HG02981 (cell line): Measurements from ENCODE around the gene FARP2.
"Not testable (repeated sequence)": the region's sequence is repeated elsewhere in the genome, so short reads cannot be mapped to it uniquely, and the experiment has no call there.

Experiments used
- ATAC-seq: cut with Tn5 transposase; IDR thresholded peaks from one replicate; pipeline ENCODE4 v1.9.1; 2021; ENCODE audit warnings: mild to moderate bottlenecking, moderate library complexity; ENCODE audit not compliant: unreplicated experiment

FARP2 gene

GRCh38 chr2:241525818-241526780 lies 170.0 kb downstream of the FARP2 start:
- ATAC-seq: not testable (repeated sequence)

DNA sequence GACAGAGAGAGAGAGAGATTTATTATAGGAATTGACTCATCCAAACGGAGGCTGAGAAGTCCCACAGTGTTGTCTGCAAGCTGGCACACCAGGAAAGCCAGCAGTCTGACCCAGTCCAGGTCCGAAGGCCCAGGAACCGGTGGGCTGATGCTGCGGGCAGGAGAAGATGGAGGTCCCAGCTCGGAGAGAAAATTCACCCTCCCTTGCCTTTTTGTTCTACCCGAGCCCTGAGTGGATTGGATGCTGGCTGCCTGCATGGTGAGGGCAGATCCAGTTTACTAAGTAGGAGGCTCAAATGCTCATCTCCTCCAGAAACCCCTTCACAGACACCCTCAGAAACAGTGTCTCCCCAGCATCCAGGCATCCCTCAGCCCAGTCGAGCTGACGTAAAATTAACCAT lies 174.5 kb downstream of the FARP2 start:
- ATAC-seq: no peak

DNA sequence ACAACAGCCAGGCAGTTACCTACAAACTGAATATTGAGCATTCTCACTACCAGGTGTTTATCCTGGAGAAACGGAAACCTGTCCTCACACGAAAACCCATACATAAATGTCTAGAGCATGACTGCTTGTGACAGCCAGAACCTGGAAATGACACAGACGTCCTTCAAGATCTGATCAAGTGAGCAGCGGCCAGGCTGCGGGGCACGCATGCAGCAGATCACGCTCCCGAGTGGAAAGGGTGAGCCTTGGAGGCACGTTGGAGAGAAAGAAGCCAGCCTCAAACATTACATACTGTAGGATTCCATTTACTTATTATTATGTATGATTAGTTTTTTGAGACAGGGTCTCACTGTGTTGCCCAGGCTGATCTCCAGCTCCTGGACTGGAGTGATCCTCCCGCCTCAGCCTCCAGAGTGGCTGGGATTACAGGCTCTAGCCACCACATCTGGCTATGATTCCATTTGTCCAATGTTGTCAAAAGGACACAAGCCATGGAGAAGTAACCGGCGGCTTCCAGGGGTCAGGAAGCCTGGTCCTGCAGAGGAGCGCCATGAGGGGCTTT lies 175.2 kb downstream of the FARP2 start:
- ATAC-seq: no peak

DNA sequence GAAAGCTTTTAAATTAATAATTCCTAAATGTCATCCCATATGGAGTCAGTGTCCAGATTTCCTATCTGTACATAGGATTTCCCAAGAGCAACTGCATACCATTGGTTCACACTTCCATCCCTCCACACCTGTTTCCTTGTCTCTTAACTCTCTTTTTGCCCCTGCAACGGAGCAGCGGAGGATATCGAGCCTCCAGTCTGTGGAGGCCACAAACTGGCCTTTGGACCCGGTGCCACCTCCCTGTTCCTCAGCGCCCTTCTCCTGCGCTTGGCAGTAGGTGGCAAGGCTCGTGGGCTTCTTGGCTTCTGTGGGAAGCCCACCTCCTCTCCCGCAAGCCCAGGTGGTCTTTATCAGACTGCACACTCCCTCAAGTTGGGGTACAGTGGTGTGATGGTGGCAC lies 176.1 kb downstream of the FARP2 start:
- ATAC-seq: no peak

DNA sequence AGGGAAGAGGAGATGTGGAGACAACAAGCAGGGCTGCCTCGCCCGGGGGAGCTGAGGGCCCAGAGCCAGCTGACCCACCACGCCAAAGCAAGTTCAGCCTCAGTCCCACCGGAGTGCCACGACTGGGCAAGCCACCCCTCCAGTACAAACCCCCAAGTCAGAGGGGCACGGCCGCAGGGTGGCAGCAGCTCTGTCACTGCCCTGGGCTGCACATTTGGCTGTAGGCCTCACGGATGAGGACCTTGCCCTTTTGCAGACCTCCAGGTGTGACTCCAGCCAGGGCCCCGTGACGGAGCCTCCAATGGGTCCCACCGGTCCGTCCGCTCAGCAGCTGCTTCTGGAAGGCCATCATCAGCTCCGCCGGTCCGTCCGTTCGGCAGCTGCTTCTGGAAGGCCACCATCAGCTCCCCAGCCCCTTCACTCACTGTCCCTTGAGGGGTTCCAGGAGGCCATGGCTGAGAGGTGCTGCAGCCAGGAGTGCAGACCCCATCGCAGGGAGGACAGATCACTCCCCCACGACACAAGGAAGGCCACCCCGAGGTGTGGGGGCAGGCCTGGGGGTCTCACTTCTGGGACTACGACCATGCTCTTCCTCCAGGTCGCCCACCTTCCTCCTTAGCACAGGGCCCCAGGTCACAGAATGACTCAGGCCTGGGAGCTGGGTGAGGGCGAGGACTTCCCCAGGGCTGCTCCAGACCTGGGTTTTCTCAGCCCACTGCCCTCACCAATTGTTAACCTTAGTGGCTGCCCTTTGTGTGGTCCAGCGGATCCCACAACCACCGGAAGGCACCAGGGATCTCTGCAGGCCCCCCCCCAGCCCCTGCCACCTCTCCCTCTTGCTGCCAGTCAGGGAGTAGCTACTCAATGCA lies 176.9 kb downstream of the FARP2 start:
- no peak for ATAC-seq

GRCh38 chr2:241534293-241534692 lies 178.2 kb downstream of the FARP2 start:
- ATAC-seq: no peak

DNA sequence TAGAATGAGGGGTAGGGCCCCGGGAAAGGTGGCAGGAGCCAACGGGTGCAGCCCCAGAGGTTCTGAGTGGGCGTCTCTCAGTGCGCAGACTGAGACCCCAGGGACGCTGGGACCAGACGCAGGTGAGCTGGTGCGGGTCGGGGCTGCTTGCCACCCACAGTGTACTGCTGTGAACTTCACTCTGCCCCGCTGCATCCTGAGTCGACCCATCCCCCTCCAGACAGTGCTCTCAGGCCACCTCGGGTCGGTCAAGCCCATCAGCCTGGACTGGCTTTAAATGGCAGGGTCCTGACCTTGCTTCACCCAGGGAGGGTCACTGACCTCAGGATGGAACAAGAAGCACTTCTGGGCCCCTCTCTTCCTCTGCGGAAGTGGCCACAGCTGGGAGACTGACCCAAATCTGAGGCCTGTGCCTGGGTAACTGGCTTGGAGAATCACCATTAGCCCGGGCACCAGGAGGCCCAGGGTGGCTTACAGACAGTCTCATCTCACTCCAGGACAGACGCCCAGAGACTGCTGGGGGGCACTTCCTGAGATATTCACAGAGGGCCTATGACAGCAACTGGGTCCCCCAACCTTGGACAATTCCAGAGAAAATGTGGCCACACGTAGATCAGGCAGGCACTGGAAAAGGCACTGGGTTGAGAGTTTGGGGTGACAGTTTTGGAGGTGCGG lies 178.8 kb downstream of the FARP2 start:
- no peak for ATAC-seq

GRCh38 chr2:241535871-241536655 lies 180.0 kb downstream of the FARP2 start:
- ATAC-seq: no peak

DNA sequence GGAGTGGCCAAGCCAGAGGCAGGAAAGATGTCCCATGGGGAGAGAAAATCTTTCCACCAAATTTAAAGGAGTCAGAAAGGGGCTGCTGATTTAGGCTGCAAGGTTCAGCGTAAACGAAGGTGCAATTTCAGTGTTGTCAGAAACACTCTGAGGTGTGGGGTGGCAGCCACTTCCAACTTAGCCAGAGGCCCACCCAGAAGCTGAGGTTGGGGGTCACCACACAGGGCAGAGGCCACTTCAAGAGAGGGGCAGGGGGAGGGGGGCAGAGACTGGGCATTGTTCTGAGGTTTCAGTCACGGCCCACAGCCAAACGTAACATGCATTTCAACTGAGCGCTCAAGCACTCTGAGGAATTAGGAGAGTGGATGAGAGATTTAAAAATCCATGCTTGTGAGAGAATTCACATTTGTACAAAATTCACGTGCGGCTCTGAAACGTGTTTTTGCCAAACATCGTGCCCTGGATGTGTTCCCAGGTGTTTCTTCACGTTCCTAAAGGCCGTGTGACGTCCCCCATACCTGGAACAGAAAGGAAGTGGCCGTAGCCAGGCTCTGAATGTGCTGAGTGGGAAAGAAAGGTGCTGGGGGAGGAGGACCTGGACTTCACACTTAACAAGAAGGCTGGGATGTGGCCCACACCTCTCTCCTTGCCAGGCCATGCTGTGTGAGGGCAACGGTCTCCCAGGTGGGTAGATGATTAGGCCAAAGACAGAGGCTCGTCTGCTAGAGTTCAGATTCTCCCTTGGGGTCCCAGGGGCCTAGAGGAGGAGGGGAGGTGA lies 182.9 kb downstream of the FARP2 start:
- ATAC-seq: no peak

- no peak for ATAC-seq
Measured at GRCh38 chr2:241539616-241540374, 183.7 kb downstream of the FARP2 start.

DNA sequence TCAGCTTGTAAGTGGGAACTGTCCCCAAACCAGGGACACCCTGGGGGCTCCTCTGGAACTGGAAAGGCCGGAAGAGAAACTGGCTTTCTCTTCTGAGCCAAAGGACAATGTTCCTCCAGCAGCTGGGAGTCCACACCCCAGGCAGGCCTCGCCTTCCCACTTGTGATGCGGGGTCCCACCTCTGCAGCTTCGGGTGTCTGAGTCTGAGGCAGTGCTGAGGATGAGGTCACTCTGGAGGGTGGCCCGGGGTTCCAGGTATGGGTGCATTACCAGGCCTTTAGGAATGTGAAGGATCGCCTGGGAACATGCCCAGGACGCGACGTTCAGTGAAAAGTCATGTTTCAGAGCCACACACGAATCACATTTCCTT lies 184.3 kb downstream of the FARP2 start:
- no peak for ATAC-seq

GRCh38 chr2:241540771-241541561 lies 184.9 kb downstream of the FARP2 start:
- ATAC-seq: no peak

DNA sequence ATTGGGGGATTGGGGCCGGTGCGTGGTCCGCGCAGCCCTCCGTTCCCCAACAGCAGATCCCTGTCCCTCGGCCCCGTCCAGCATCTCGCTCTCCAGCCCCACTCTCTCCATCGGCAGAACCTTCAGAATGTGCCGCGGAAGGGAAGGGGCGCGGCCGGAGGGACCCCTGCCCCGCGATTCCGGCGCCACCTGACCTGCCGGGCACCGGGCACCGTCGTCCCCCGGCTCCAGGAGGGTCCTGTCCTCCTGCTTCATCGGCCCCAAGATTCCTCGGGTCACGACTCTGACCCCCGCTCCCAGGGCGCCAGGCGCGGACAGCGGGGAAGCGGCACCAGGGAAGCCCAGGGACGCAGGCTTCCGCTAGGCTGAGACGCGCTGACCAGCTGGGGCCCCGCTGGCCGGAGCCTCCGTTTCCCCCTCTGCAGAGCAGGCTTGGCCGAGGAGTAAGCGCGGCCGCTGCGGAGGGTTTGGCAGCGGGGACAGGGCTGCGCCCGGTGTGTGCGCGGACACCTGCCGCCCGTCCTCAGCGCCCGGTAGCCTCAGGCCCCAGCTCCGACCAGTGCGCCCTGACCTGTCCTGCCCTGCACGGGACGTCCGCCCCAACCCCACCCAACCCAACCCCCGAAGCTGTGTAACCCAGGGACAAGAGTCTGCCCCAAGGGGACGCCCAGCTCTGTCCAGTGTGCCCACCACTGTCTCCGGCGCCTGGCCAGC lies 185.6 kb downstream of the FARP2 start:
- no peak for ATAC-seq

- ATAC-seq: no peak
Measured at GRCh38 chr2:241542278-241542605, 186.2 kb downstream of the FARP2 start.
